H1 (cell line): Measurements from ENCODE around the gene DESI1. TPM values are rescaled to one million over a fixed set of nuclear protein-coding genes. Genes with fewer than 3 reads are reported as not detected.

ENCODE experiments used
- CTCF ChIA-PET: fragments of 300-600 bp; sonication (Branson Sonifier 250); formaldehyde crosslinking; loops from one replicate; lab custom pipeline; 2021; ENCODE audit not compliant: partially characterized antibody; lab: Charles Lee
- POLR2A ChIA-PET: fragments of 300-600 bp; sonication (Branson Sonifier 250); formaldehyde crosslinking; loops from one replicate; lab custom pipeline; 2021; ENCODE audit warnings: inconsistent platforms; ENCODE audit not compliant: partially characterized antibody; lab: Charles Lee
- DNase-seq, 2 experiments: peaks; one replicate each; pipeline versions ENCODE4 v3.0.0 to v3.0.0-alpha.2; 2010 to 2022; ENCODE audit warnings: low spot score in 2 of 2, low read depth in 1 of 2, mixed read lengths in 1 of 2
- FAIRE-seq: peaks from 2 replicates; lab custom pipeline; 2011; peaks lifted over from hg19 to GRCh38; lab: Jason Lieb, UNC
- H2AFZ ChIP-seq: 2 replicates; pipeline ENCODE4 v1.8.1; 2012; ENCODE audit warnings: low read length, inconsistent platforms
- H2AK5ac ChIP-seq: 2 replicates; pipeline ENCODE4 v1.6.1; 2013; ENCODE audit warnings: low read depth, low read length
- H2BK120ac ChIP-seq: replicated peaks from 2 replicates; pipeline ENCODE3; 2013; ENCODE audit warnings: low read depth, low read length, inconsistent platforms
- H2BK12ac ChIP-seq: 2 replicates; pipeline ENCODE4 v1.6.1; 2013; ENCODE audit warnings: low read depth, low read length
- H2BK15ac ChIP-seq: 2 replicates; pipeline ENCODE4 v1.6.1; 2013; ENCODE audit warnings: low read length
- H2BK20ac ChIP-seq: 2 replicates; pipeline ENCODE4 v1.6.1; 2013; ENCODE audit warnings: low read length
- H2BK5ac ChIP-seq: 2 replicates; pipeline ENCODE4 v1.6.1; 2013; ENCODE audit warnings: low read depth, low read length
- H3K14ac ChIP-seq: 2 replicates; pipeline ENCODE4 v1.6.1; 2013; ENCODE audit warnings: inconsistent platforms; ENCODE audit not compliant: insufficient read length
- H3K18ac ChIP-seq: 2 replicates; pipeline ENCODE4 v1.6.1; 2013; ENCODE audit warnings: low read length; ENCODE audit errors: extremely low read depth
- H3K23ac ChIP-seq: 2 replicates; pipeline ENCODE4 v1.6.1; 2013; ENCODE audit warnings: inconsistent platforms; ENCODE audit not compliant: insufficient read length
- H3K23me2 ChIP-seq: 2 replicates; pipeline ENCODE4 v1.6.1; 2013; ENCODE audit warnings: low read depth, low read length
- H3K27ac ChIP-seq: 2 replicates; pipeline ENCODE4 v1.6.1; 2011; ENCODE audit warnings: low read depth, low read length, inconsistent platforms
- H3K27me3 ChIP-seq, 4 experiments: replicated peaks in 1 of 4; 1 replicate in 1 of 4; 2 replicates in 3 of 4; pipeline versions ENCODE4 v1.6.1 to v1.8.1; 2011 to 2013; ENCODE audit warnings: low read length in 3 of 4, mild to moderate bottlenecking in 3 of 4, inconsistent platforms in 2 of 4, mixed read lengths in 2 of 4, moderate library complexity in 1 of 4; ENCODE audit not compliant: control insufficient read depth in 3 of 4, insufficient read depth in 3 of 4; ENCODE audit errors: extremely low read depth in 1 of 4
- H3K36me3 ChIP-seq, 4 experiments: 2 replicates each; pipeline versions ENCODE4 v1.6.1 to v1.8.1; 2011 to 2013; ENCODE audit warnings: mild to moderate bottlenecking in 4 of 4, low read length in 3 of 4, moderate library complexity in 2 of 4, control low read depth in 1 of 4, inconsistent platforms in 1 of 4; ENCODE audit not compliant: insufficient read depth in 4 of 4, control insufficient read depth in 2 of 4
- H3K4ac ChIP-seq: replicated peaks from 2 replicates; pipeline ENCODE3; 2013; ENCODE audit warnings: low read length, low read depth, mixed read lengths, inconsistent platforms; ENCODE audit not compliant: insufficient read length
- H3K4me1 ChIP-seq, 4 experiments: replicated peaks in 1 of 4; 1 replicate in 1 of 4; 2 replicates in 3 of 4; pipeline versions ENCODE4 v1.6.1 to v1.8.1; 2011 to 2013; ENCODE audit warnings: low read length in 3 of 4, inconsistent platforms in 2 of 4, mixed read lengths in 1 of 4; ENCODE audit not compliant: insufficient read depth in 4 of 4, control insufficient read depth in 3 of 4
- H3K4me2 ChIP-seq, 2 experiments: 2 replicates each; pipeline versions ENCODE4 v1.6.1 to v1.8.1; 2011 to 2013; ENCODE audit warnings: low read depth in 2 of 2, low read length in 2 of 2, control low read depth in 1 of 2, inconsistent platforms in 1 of 2, mild to moderate bottlenecking in 1 of 2; ENCODE audit not compliant: insufficient read depth in 1 of 2
- H3K4me3 ChIP-seq, 4 experiments: fragments of 200-600, 300-600 bp in 1 of 4; sonication (generic), shearing (Covaris generic), sonication (Bioruptor Twin) in 1 of 4; 2 replicates each; pipeline versions ENCODE4 v1.5.1 to v1.8.1; 2011 to 2016; ENCODE audit warnings: low read length in 4 of 4, low read depth in 3 of 4, control low read depth in 2 of 4, inconsistent platforms in 2 of 4, mild to moderate bottlenecking in 2 of 4, mixed read lengths in 1 of 4, moderate library complexity in 1 of 4; ENCODE audit not compliant: insufficient read depth in 2 of 4; ENCODE audit errors: extremely low read depth in 1 of 4
- H3K56ac ChIP-seq: replicated peaks from 2 replicates; pipeline ENCODE3; 2013; ENCODE audit warnings: low read depth, mild to moderate bottlenecking, mixed read lengths, low read length, inconsistent platforms; ENCODE audit not compliant: insufficient read length
- H3K79me1 ChIP-seq: 2 replicates; pipeline ENCODE4 v1.6.1; 2013; ENCODE audit warnings: low read depth, low read length, control low read depth
- H3K79me2 ChIP-seq, 2 experiments: 2 replicates each; pipeline versions ENCODE4 v1.6.1 to v1.8.1; 2012 to 2013; ENCODE audit warnings: low read length in 2 of 2, mild to moderate bottlenecking in 2 of 2, inconsistent platforms in 1 of 2; ENCODE audit not compliant: insufficient read depth in 2 of 2, control insufficient read depth in 1 of 2
- H3K9ac ChIP-seq, 4 experiments: replicated peaks in 1 of 4; 1 replicate in 1 of 4; 2 replicates in 3 of 4; pipeline versions ENCODE4 v1.6.1 to v1.8.1; 2011 to 2013; ENCODE audit warnings: low read depth in 3 of 4, low read length in 3 of 4, control low read depth in 2 of 4, mild to moderate bottlenecking in 2 of 4, moderate library complexity in 2 of 4, inconsistent platforms in 1 of 4; ENCODE audit errors: extremely low read depth in 1 of 4
- H3K9me3 ChIP-seq, 2 experiments: 2 replicates each; pipeline versions ENCODE4 v1.6.1 to v1.8.1; 2012 to 2013; ENCODE audit warnings: mild to moderate bottlenecking in 2 of 2, moderate library complexity in 2 of 2, control low read depth in 1 of 2, inconsistent platforms in 1 of 2, low read depth in 1 of 2, low read length in 1 of 2, mixed read lengths in 1 of 2; ENCODE audit not compliant: insufficient read depth in 2 of 2
- H4K20me1 ChIP-seq, 2 experiments: replicated peaks in 1 of 2; 2 replicates each; pipeline versions ENCODE3 to v1.8.1; 2011 to 2013; ENCODE audit warnings: inconsistent platforms in 2 of 2, low read length in 2 of 2, mild to moderate bottlenecking in 1 of 2; ENCODE audit not compliant: insufficient read depth in 2 of 2, control insufficient read depth in 1 of 2
- H4K5ac ChIP-seq: 2 replicates; pipeline ENCODE4 v1.6.1; 2013; ENCODE audit warnings: low read length, low read depth, mixed read lengths, inconsistent platforms; ENCODE audit not compliant: insufficient read length
- H4K8ac ChIP-seq: 2 replicates; pipeline ENCODE4 v1.8.0; 2013; ENCODE audit warnings: mild to moderate bottlenecking, moderate library complexity, low read length, inconsistent platforms; ENCODE audit not compliant: insufficient read depth; ENCODE audit errors: extremely low read depth
- H4K91ac ChIP-seq: replicated peaks from 2 replicates; pipeline ENCODE3; 2013; ENCODE audit warnings: low read length, mixed read lengths, inconsistent platforms; ENCODE audit not compliant: insufficient read length
- KDM1A ChIP-seq: fragments of 200-600, 300-600 bp; sonication (generic); IDR thresholded peaks from 2 replicates; pipeline ENCODE4 v1.7.1; 2016; ENCODE audit warnings: mild to moderate bottlenecking, low read length, borderline replicate concordance
- RNF2 ChIP-seq: fragments of 200-900, 300-1000 bp; sonication (generic); IDR thresholded peaks from 2 replicates; pipeline ENCODE4 v1.7.1; 2016; ENCODE audit warnings: borderline replicate concordance, low read depth, mild to moderate bottlenecking, antibody characterized with exemption, low read length; ENCODE audit not compliant: poor library complexity, severe bottlenecking; ENCODE audit errors: missing control alignments
- TCF12 ChIP-seq: IDR thresholded peaks from 2 replicates; pipeline ENCODE4 v1.6.1; 2011; ENCODE audit warnings: low read depth, mild to moderate bottlenecking, low read length
- whole genome bisulfite sequencing, 2 experiments: shearing (Covaris generic) in 1 of 2; methylation state at CpG; one replicate each; pipeline versions ENCODE4 v1.1.6 to v1.1.7; 2013 to 2015; ENCODE audit warnings: low lambda C conversion rate in 2 of 2, mixed read lengths in 2 of 2, inconsistent platforms in 1 of 2, low coverage in 1 of 2, missing lambda C conversion rate in 1 of 2; ENCODE audit not compliant: insufficient replicate concordance in 2 of 2, insufficient coverage in 1 of 2, insufficient read length in 1 of 2; ENCODE audit errors: extremely low coverage in 1 of 2, missing lambda C conversion rate in 1 of 2; 5-methylcytosine and 5-hydroxymethylcytosine counted together
- polyA plus RNA-seq, 7 experiments: library from polyadenylated mRNA; depleted of rRNA in 3 of 7; stranded (reverse) in 5 of 7; unstranded in 2 of 7; fragments of >200 nt in 5 of 7; fragments of 200-250 nt in 2 of 7; gene quantifications; 1 replicate in 5 of 7; 2 replicates in 1 of 7; 4 replicates in 1 of 7; pipeline versions ENCODE4 v1.2.1 to v1.2.3, GENCODE V29; 2011 to 2013; ENCODE audit warnings: missing spikeins in 2 of 7, mixed read lengths in 2 of 7
- total RNA-seq: library from RNA; stranded (reverse); fragmentation: NEBNext Ultra II Directional; extraction: Animal tissue kit (Norgen Biotek cat#: 25700); gene quantifications from 2 replicates; pipeline ENCODE4 v1.2.1, GENCODE V29; 2021

The DESI1 gene
- total and polyA plus RNA-seq, 2 of the 8 experiments (the other 6 are each of a cell fraction or from before 2014, with no cell fraction given) = 27.6 to 34.3 TPM

- H3K27ac ChIP-seq = no peak overlapping the region
- peak overlapping the region; percentile 75; the same call in 1 of the 2 replicates for H4K8ac ChIP-seq
- no peak overlapping the region for H3K4me3 ChIP-seq
- TF ChIP-seq TCF12 (no peak), KDM1A (no peak), RNF2 (no peak)
- no peak overlapping the region for H3K14ac ChIP-seq
- no peak overlapping the region for H2BK5ac ChIP-seq
- no peak overlapping the region for H3K4me2 ChIP-seq
- H2BK20ac ChIP-seq = no peak overlapping the region
- WGBS, 2 experiments = 92% methylated on average over 21 of the region's 21 CpGs; no CpG with 5 or more reads in 1 of the 2 experiments
- H3K9ac ChIP-seq = no peak overlapping the region
- no peak overlapping the region for H2AK5ac ChIP-seq
- peaks cover 0 to 8% (median 3%) of the 10 kb centered on the region in 4 experiments; a peak in 5 of 7 replicates for H3K4me1 ChIP-seq
- no peak overlapping the region for H2AFZ ChIP-seq
- DNase-seq (no peak), FAIRE-seq (no peak)
- peaks cover 5% of the 10 kb centered on the region; the same call in 1 of the 2 replicates for H3K79me1 ChIP-seq
- H2BK120ac ChIP-seq = no peak overlapping the region
- H3K18ac ChIP-seq = no peak overlapping the region
- H4K20me1 ChIP-seq = peaks cover 2 to 7% of the 10 kb centered on the region in 2 experiments
- no peaks in the 10 kb centered on the region for H3K23me2 ChIP-seq
- ChIA-PET POLR2A (interaction anchor here (1.4 kb wide), 1 partner anchor 19 kb away, joined by 3 read pairs; no protein-coding TSS in a partner anchor), CTCF (no interaction called here)
- no peak overlapping the region for H4K5ac ChIP-seq
- peaks cover 0 to 3% of the 10 kb centered on the region in 2 experiments; a peak in 1 of 4 replicates for H3K79me2 ChIP-seq
- H2BK12ac ChIP-seq = no peak overlapping the region
- H4K91ac ChIP-seq = no peak overlapping the region
- H2BK15ac ChIP-seq = no peak overlapping the region
- H3K4ac ChIP-seq = no peak overlapping the region
- H3K27me3 ChIP-seq = no peaks in the 10 kb centered on the region
- no peaks in the 10 kb centered on the region for H3K9me3 ChIP-seq
- H3K36me3 ChIP-seq = peaks cover 0 to 12% (median 4%) of the 10 kb centered on the region in 4 experiments; a peak in 6 of 8 replicates
- no peak overlapping the region for H3K56ac ChIP-seq
- H3K23ac ChIP-seq = no peak overlapping the region
Measured at GRCh38 chr22:41668971-41669911, 48.4 kb upstream of the DESI1 start.
